HCT116 (cell line): ENCODE data around the gene TMEM45B. TPM values are rescaled to one million over a fixed set of nuclear protein-coding genes. Genes with fewer than 3 reads are reported as not detected.

ENCODE experiments used
- ATAC-seq: fragments of 200-7000 bp; cut with Tn5 transposase; 2 replicates; pipeline ENCODE4 v1.9.1; 2020; ENCODE audit warnings: mild to moderate bottlenecking, moderate library complexity
- BruUV-seq: library from RNA; stranded (reverse); fragments of 400-500 nt; replicated peaks from 2 replicates; lab custom pipeline; 2021; lab: Mats Ljungman, UMichigan
- CTCF ChIA-PET: fragments of 300-600 bp; sonication (Branson Sonifier 250); formaldehyde crosslinking; loops from one replicate; lab custom pipeline; 2021; ENCODE audit warnings: antibody characterized with exemption; lab: Charles Lee
- POLR2A ChIA-PET: fragments of 300-600, 350-600 bp; sonication (Branson Sonifier 250); formaldehyde crosslinking; loops from one replicate; lab custom pipeline; 2021; ENCODE audit warnings: antibody characterized with exemption; lab: Charles Lee
- RAD21 ChIA-PET, 2 experiments: fragments of 300-600 bp; sonication (Branson Sonifier 250); formaldehyde crosslinking; loops; one replicate each; lab custom pipeline; 2023; ENCODE audit warnings: low total read pairs in 2 of 2; ENCODE audit not compliant: uncharacterized antibody in 2 of 2, unreplicated experiment in 2 of 2, low non-redundant PET in 1 of 2; lab: Charles Lee
- DNase-seq: peaks from one replicate; pipeline ENCODE4 v3.0.0-alpha.2; 2010; ENCODE audit warnings: low read depth, low spot score
- H2AFZ ChIP-seq: fragments of 200-600 bp; shearing (Covaris generic), sonication (generic); 2 replicates; pipeline ENCODE4 v1.6.1; 2017; ENCODE audit warnings: low read depth, mixed run types, mixed read lengths, antibody characterized with exemption, low read length; ENCODE audit not compliant: poor library complexity, severe bottlenecking
- H3K27ac ChIP-seq: 2 replicates; pipeline ENCODE4 v1.5.1; 2012; ENCODE audit warnings: low read depth, low read length
- H3K27me3 ChIP-seq: fragments of 200-600 bp; sonication (generic); 2 replicates; pipeline ENCODE4 v1.6.1; 2016; ENCODE audit warnings: mixed run types, low read length, mixed read lengths; ENCODE audit not compliant: insufficient read depth
- H3K36me3 ChIP-seq, 2 experiments: fragments of 200-500 bp in 1 of 2; fragments of 200-600 bp in 1 of 2; sonication (Bioruptor generic) in 1 of 2; sonication (generic) in 1 of 2; 2 replicates each; pipeline versions ENCODE4 v1.5.1 to v1.6.1; 2014 to 2016; ENCODE audit warnings: low read length in 2 of 2, inconsistent platforms in 1 of 2, mixed read lengths in 1 of 2, mixed run types in 1 of 2; ENCODE audit not compliant: insufficient read depth in 2 of 2, control insufficient read depth in 1 of 2
- H3K4me1 ChIP-seq, 2 experiments: fragments of 200-600 bp in 1 of 2; sonication (generic) in 1 of 2; 2 replicates each; pipeline versions ENCODE4 v1.5.1 to v1.6.1; 2012 to 2017; ENCODE audit warnings: low read length in 2 of 2, inconsistent platforms in 1 of 2, mild to moderate bottlenecking in 1 of 2, mixed read lengths in 1 of 2, mixed run types in 1 of 2, moderate library complexity in 1 of 2; ENCODE audit not compliant: insufficient read depth in 2 of 2, control insufficient read depth in 1 of 2
- H3K4me2 ChIP-seq: fragments of 200-600 bp; sonication (generic); 2 replicates; pipeline ENCODE4 v1.6.1; 2017; ENCODE audit warnings: mixed run types, low read length, mixed read lengths
- H3K4me3 ChIP-seq, 2 experiments: fragments of 200-600 bp in 1 of 2; sonication (generic) in 1 of 2; replicated peaks in 1 of 2; 2 replicates each; pipeline ENCODE4 v1.5.1; 2011 to 2016; ENCODE audit warnings: low read length in 2 of 2, control low read depth in 1 of 2, low read depth in 1 of 2, mild to moderate bottlenecking in 1 of 2, mixed read lengths in 1 of 2, mixed run types in 1 of 2
- H3K79me2 ChIP-seq: fragments of 200-600 bp; sonication (generic); 2 replicates; pipeline ENCODE4 v1.6.1; 2017; ENCODE audit warnings: mild to moderate bottlenecking, mixed run types, low read length, moderate library complexity, mixed read lengths; ENCODE audit not compliant: insufficient read depth
- H3K9ac ChIP-seq: fragments of 200-600 bp; sonication (generic); 2 replicates; pipeline ENCODE4 v1.6.1; 2016; ENCODE audit warnings: low read length, mixed read lengths
- H3K9me2 ChIP-seq: fragments of 200-600 bp; sonication (generic), shearing (Covaris generic); 2 replicates; pipeline ENCODE4 v1.6.1; 2017; ENCODE audit warnings: mixed run types, mild to moderate bottlenecking, moderate library complexity; ENCODE audit not compliant: insufficient read depth
- H3K9me3 ChIP-seq, 2 experiments: fragments of 200-500 bp in 1 of 2; fragments of 200-600 bp in 1 of 2; sonication (Bioruptor generic) in 1 of 2; sonication (generic) in 1 of 2; 2 replicates each; pipeline ENCODE4 v1.6.1; 2014 to 2017; ENCODE audit warnings: low read length in 2 of 2, mixed read lengths in 2 of 2, inconsistent platforms in 1 of 2, low read depth in 1 of 2, mild to moderate bottlenecking in 1 of 2, mixed run types in 1 of 2, moderate library complexity in 1 of 2; ENCODE audit not compliant: control insufficient read depth in 1 of 2, insufficient read depth in 1 of 2
- H4K20me1 ChIP-seq: fragments of 200-600 bp; sonication (generic), shearing (Covaris generic); 2 replicates; pipeline ENCODE4 v1.6.1; 2017; ENCODE audit warnings: mixed run types, mild to moderate bottlenecking, moderate library complexity; ENCODE audit not compliant: insufficient read depth
- CEBPB ChIP-seq: IDR thresholded peaks from 2 replicates; pipeline ENCODE4 v1.6.1; 2012; ENCODE audit warnings: low read depth
- EGR1 ChIP-seq: IDR thresholded peaks from 2 replicates; pipeline ENCODE4 v1.6.1; 2012; ENCODE audit warnings: low read depth
- JUND ChIP-seq: IDR thresholded peaks from 2 replicates; pipeline ENCODE4 v1.6.1; 2012
- RAD21 ChIP-seq: IDR thresholded peaks from 2 replicates; pipeline ENCODE4 v1.6.1; 2012; ENCODE audit warnings: low read depth, mild to moderate bottlenecking
- REST ChIP-seq: IDR thresholded peaks from 2 replicates; pipeline ENCODE4 v1.6.1; 2012; ENCODE audit warnings: low read depth
- SIN3A ChIP-seq: IDR thresholded peaks from 2 replicates; pipeline ENCODE4 v1.6.1; 2012; ENCODE audit warnings: low read depth
- SP1 ChIP-seq: IDR thresholded peaks from 2 replicates; pipeline ENCODE4 v1.6.1; 2012; ENCODE audit warnings: low read depth
- SRF ChIP-seq: IDR thresholded peaks from 2 replicates; pipeline ENCODE4 v1.6.1; 2012; ENCODE audit warnings: low read depth
- YY1 ChIP-seq: IDR thresholded peaks from 2 replicates; pipeline ENCODE4 v1.6.1; 2011; ENCODE audit warnings: low read length, low read depth, moderate library complexity, mild to moderate bottlenecking; ENCODE audit not compliant: insufficient replicate concordance; ENCODE audit errors: extremely low read depth
- ZFX ChIP-seq: fragments of 450-650 bp; IDR thresholded peaks from 2 replicates; pipeline ENCODE4 v1.6.1; 2017
- intact Hi-C: fragments of 100-400 bp; cut with micrococcal nuclease; formaldehyde crosslinking; loops from 2 replicates; pipeline ENCODE4 v1.10.0; 2022
- total RNA-seq: library from RNA; stranded (reverse); gene quantifications from one replicate; pipeline ENCODE4 v1.2.1, GENCODE V29; 2021; ENCODE audit not compliant: unreplicated experiment
- TF ChIP-seq, protein P1 (sequence below): IDR thresholded peaks from 2 replicates; pipeline ENCODE4 v1.6.1; 2011; ENCODE audit warnings: mild to moderate bottlenecking, low read length, moderate library complexity; ENCODE audit not compliant: insufficient replicate concordance; ENCODE audit errors: extremely low read depth

Gene TMEM45B
- total RNA-seq, 1 experiment from 2014 or later, result not detected

DNA sequence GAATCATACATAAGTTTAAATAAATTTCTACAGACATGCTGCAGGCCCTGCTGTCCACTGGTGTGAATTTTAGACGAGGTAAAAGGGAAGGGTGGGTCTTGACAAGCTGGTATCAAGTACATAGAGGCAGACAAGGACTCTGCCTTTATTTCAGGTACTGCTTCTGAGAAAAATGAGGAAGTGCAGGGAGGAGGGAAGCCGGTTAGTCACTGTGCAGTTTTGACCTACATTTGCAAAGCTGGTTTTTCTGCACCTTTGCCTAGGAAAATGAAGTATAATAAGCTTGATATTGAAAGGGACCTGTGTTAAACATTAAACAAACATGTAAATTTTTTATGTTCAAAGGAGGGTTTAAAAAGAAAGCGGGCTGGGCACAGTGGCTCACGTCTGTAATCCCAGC is 24.6 kb downstream of the TMEM45B start:
- Histone ChIP-seq H3K9me2 (no peaks in the 10 kb centered on the region), H3K79me2 (no peaks in the 10 kb centered on the region), H3K4me2 (no peak overlapping the region), H3K4me3 (no peak overlapping the region)
- no peak for DNase-seq
- POLR2A ChIA-PET, result no interaction called here
- no peak for TF ChIP-seq SRF
- no peak for TF ChIP-seq SP1
- no peak for TF ChIP-seq ZFX
- TF ChIP-seq CEBPB, result no peak
- no peak for TF ChIP-seq RAD21
- no peak for TF ChIP-seq JUND
- no peak for TF ChIP-seq REST
- TF ChIP-seq, protein P1, sequence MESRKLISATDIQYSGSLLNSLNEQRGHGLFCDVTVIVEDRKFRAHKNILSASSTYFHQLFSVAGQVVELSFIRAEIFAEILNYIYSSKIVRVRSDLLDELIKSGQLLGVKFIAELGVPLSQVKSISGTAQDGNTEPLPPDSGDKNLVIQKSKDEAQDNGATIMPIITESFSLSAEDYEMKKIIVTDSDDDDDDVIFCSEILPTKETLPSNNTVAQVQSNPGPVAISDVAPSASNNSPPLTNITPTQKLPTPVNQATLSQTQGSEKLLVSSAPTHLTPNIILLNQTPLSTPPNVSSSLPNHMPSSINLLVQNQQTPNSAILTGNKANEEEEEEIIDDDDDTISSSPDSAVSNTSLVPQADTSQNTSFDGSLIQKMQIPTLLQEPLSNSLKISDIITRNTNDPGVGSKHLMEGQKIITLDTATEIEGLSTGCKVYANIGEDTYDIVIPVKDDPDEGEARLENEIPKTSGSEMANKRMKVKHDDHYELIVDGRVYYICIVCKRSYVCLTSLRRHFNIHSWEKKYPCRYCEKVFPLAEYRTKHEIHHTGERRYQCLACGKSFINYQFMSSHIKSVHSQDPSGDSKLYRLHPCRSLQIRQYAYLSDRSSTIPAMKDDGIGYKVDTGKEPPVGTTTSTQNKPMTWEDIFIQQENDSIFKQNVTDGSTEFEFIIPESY, result no peak
- no peak for TF ChIP-seq SIN3A
- TF ChIP-seq YY1, result no peak
- TF ChIP-seq EGR1, result no peak
- TF ChIP-seq, all 23 proteins: peak for 0
- ATAC-seq, result no peak
- no peaks in the 10 kb centered on the region for H3K36me3 ChIP-seq
- peaks cover 0 to 10% of the 10 kb centered on the region in 2 experiments; a peak in 2 of 4 replicates for H3K4me1 ChIP-seq
- H3K27ac ChIP-seq, result no peak overlapping the region
- no peaks in the 10 kb centered on the region for H3K27me3 ChIP-seq
- CTCF ChIA-PET, result no interaction called here
- H3K9me3 ChIP-seq, result no peaks in the 10 kb centered on the region
- intact Hi-C loops, result no loop called here
- RAD21 ChIA-PET, result no interaction called here
- no TSS peak for BruUV-seq
- no peak overlapping the region for H3K9ac ChIP-seq
- no peaks in the 10 kb centered on the region for H4K20me1 ChIP-seq
- no peak overlapping the region for H2AFZ ChIP-seq
